OCI-LY7 (cell line): ENCODE data around the gene FZD10.

ENCODE experiments used
- EZH2phosphoT487 ChIP-seq: fragments of 200-600 bp; sonication (generic); IDR thresholded peaks from 2 replicates; pipeline ENCODE4 v1.6.1; 2018; ENCODE audit warnings: low read depth, borderline replicate concordance, mild to moderate bottlenecking, mixed run types, antibody characterized with exemption, low read length, moderate library complexity, mixed read lengths
- TF ChIP-seq, protein P1 (sequence below): fragments of 200-600 bp; sonication (generic); conservative IDR thresholded peaks from 2 replicates; pipeline ENCODE4 v1.5.1; 2014; ENCODE audit warnings: mild to moderate bottlenecking, antibody characterized with exemption, low read length, moderate library complexity, mixed read lengths

GRCh38 chr12:130158754-130159059 lies 3.6 kb upstream of the FZD10 start:
- TF ChIP-seq, protein P1, sequence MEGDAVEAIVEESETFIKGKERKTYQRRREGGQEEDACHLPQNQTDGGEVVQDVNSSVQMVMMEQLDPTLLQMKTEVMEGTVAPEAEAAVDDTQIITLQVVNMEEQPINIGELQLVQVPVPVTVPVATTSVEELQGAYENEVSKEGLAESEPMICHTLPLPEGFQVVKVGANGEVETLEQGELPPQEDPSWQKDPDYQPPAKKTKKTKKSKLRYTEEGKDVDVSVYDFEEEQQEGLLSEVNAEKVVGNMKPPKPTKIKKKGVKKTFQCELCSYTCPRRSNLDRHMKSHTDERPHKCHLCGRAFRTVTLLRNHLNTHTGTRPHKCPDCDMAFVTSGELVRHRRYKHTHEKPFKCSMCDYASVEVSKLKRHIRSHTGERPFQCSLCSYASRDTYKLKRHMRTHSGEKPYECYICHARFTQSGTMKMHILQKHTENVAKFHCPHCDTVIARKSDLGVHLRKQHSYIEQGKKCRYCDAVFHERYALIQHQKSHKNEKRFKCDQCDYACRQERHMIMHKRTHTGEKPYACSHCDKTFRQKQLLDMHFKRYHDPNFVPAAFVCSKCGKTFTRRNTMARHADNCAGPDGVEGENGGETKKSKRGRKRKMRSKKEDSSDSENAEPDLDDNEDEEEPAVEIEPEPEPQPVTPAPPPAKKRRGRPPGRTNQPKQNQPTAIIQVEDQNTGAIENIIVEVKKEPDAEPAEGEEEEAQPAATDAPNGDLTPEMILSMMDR = no peak
- TF ChIP-seq EZH2phosphoT487 = no peak
